HAP-1 (cell line): ENCODE results near the gene IFI6.
A peak's percentile ranks its signal among the peaks of the same experiment; 100 is the strongest.
"Not testable (repeated sequence)": the region's sequence is repeated elsewhere in the genome, so short reads cannot be mapped to it uniquely, and the experiment has no call there.

Source experiments
- DNase-seq, 2 experiments: peaks; one replicate each; pipeline ENCODE4 v3.0.0-alpha.2; 2016 to 2020; ENCODE audit warnings: low spot score in 2 of 2
- H3K27me3 ChIP-seq: fragments of 250-450 bp; sonication (Bioruptor Pico); 2 replicates; pipeline ENCODE4 v1.5.1; 2020; ENCODE audit warnings: low read depth, mild to moderate bottlenecking, moderate library complexity
- H3K36me3 ChIP-seq: fragments of 250-450 bp; sonication (Bioruptor Pico); replicated peaks from 2 replicates; pipeline ENCODE4 v1.5.1; 2020; ENCODE audit warnings: mild to moderate bottlenecking
- H3K4me1 ChIP-seq: fragments of 250-450 bp; sonication (Bioruptor Pico); 2 replicates; pipeline ENCODE4 v1.5.1; 2020; ENCODE audit warnings: mild to moderate bottlenecking
- H3K4me3 ChIP-seq: fragments of 250-450 bp; sonication (Bioruptor Pico); 2 replicates; pipeline ENCODE4 v1.5.1; 2020; ENCODE audit warnings: mild to moderate bottlenecking, moderate library complexity
- H3K9me3 ChIP-seq: fragments of 250-450 bp; sonication (Bioruptor Pico); 2 replicates; pipeline ENCODE4 v1.5.1; 2020; ENCODE audit warnings: mild to moderate bottlenecking, moderate library complexity
- in situ Hi-C: fragments of 300-500 bp; cut with MboI; formaldehyde crosslinking; loops from 3 replicates; pipeline ENCODE4 v1.14.3; 2020; ENCODE audit warnings: low sequenced_read_pairs, inconsistent platforms, mixed read lengths

The IFI6 gene

GRCh38 chr1:27634985-27635367 lies 37.0 kb downstream of the IFI6 start, which contains the start of gene FGR:
Gene FGR (minus strand): TSS chr1:27635185. CDS start chr1:27623916, 11,269 bp downstream.
- in situ Hi-C loops, result no loop called here
- Histone ChIP-seq H3K4me3 (peak within 1 kb of the TSS; percentile 4), H3K27me3 (no peaks in the 10 kb centered on the region), H3K36me3 (no peaks in the 10 kb centered on the region), H3K9me3 (no peaks in the 10 kb centered on the region), H3K4me1 (no peaks in the 10 kb centered on the region)
- no peak for DNase-seq

DNA sequence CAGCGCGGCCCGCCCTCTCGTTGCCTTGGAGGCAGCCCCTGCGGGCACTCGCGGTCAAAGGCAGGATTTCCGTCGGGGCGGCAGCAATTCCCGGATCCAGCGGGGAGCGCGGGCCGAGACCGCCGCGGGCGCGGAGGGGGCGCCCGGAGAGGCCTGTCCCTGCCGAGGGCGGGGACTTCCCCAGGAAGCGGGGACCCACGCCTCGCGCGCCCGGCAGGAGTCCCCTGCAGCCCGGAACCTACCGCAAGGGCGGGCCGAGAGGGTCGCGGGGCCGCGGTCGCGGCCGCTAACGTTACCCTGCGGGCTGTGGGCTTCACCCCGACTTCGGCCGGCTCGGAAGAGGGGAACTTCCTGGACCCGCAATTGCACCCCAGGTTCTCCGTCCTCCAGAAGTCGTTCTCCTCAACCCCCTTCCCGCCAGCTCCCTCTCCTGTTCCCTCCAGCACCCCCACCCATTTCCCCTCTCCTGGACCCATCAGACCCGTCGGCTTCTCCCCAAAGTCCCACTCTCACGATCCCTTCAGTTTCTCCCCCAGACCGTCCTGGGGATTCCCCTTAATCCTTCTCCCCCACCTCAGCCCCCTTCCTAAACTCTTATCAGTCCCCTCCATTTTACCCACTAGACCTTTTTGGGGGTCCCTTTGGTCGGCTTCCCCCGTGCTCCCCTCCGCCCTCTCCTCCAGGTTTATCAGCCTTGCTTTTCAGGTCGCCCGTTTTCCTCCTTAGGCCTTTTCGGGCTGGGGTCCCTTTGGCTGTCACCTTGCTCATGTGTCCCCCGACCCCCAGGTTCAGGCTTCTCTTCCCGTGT lies 37.6 kb downstream of the IFI6 start:
- Histone ChIP-seq H3K9me3 (no peaks in the 10 kb centered on the region), H3K27me3 (no peaks in the 10 kb centered on the region), H3K4me1 (no peaks in the 10 kb centered on the region), H3K36me3 (no peaks in the 10 kb centered on the region), H3K4me3 (peak overlapping the region; percentile 4)
- peak in 1 of 2 experiments; percentile 34 for DNase-seq
- in situ Hi-C loops, result no loop called here

DNA sequence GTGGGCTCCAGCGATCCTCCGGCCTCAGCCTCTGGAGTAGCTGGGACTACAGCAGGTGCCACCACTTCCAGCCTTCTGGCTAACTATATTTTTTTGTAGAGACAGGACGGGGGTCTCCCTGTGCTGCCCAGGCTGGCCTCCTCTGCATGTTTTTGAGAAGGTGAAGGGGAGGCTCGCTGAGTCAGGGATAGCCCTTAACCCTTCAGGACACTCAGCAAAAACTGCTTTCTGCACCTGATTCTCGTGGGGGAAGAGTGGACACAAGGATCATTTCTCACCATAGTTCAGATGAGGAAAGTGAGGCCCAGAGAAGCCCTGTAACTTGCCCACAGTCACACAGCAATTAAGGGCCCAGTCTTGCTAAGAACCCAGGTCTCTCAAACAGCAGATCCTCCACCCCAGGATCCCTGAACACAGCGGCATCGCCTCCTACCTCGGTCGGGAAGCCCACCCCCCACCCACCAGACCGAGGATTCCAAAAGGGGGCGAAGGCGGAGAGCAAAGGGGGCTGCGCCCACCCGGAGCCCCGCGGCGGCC lies 38.3 kb downstream of the IFI6 start:
- Histone ChIP-seq H3K4me3 (peak overlapping the region; percentile 4; the same call in 1 of the 2 replicates), H3K36me3 (no peaks in the 10 kb centered on the region), H3K27me3 (no peaks in the 10 kb centered on the region), H3K4me1 (no peaks in the 10 kb centered on the region), H3K9me3 (no peaks in the 10 kb centered on the region)
- no peak for DNase-seq
- in situ Hi-C loops, result no loop called here

DNA sequence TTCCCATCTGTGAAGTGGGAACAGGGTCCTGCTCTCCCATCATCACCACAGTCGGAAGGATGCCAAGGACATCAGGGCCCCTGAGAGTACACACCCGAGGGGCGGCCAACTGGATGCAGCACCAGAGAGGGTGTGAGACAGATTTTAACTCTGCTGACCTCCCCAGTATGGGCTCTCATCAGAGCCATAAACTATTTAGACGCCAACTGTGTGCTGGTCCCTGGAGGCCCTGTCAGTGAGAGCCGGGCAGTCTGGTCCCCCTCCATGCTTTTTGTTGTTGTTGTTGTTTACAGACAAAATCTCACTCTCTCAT lies 38.7 kb downstream of the IFI6 start:
- H3K4me3 ChIP-seq, result no peak overlapping the region
- no peaks in the 10 kb centered on the region for H3K9me3 ChIP-seq
- no peak for DNase-seq
- H3K27me3 ChIP-seq, result no peaks in the 10 kb centered on the region
- no peaks in the 10 kb centered on the region for H3K4me1 ChIP-seq
- no peaks in the 10 kb centered on the region for H3K36me3 ChIP-seq
- in situ Hi-C loops, result no loop called here

DNA sequence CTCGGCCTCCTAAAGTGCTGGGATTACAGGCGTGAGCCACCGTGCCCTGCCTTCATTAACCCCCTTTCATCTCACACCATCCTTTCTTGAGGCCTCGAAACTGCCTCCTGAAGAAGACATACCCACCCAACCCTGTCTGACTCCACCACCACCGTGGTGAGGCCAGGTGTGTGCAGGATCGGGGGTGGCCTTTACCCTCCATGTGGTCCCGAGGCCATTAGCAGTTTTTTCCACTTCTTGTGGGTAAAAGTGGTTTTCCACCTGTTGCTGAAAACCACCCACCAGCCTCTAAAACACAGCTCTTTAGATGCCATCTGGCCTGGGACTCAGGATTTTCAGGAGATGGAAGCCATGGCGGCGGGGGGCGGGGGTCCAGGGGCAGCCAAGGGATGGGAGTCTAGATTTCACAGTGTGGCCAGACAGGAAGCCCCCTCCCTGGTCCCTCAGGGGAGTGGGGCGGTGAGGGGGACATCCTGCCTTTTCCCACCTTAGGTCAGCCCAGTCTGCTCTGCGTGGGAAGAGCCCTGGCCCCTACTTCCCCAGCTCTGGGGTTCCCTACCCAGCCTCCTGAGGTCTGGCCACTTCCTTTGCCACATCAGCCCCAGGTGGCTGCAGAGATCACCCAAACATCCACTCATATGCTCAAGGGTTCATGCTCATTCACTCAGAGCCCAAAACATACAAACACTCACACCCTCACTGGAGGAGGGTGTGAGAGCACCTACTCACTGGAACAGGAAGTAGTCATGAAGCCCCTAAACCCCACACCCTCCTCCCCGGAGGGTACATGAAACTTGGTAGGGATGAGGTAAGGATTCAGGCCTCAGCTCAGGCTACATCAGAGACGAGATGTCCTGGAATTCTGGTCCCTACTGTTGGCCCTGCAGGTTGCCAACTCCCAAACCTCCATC lies 39.4 kb downstream of the IFI6 start:
- no peaks in the 10 kb centered on the region for H3K36me3 ChIP-seq
- in situ Hi-C loops, result no loop called here
- no peaks in the 10 kb centered on the region for H3K27me3 ChIP-seq
- no peaks in the 10 kb centered on the region for H3K9me3 ChIP-seq
- no peaks in the 10 kb centered on the region for H3K4me1 ChIP-seq
- no peak overlapping the region for H3K4me3 ChIP-seq
- no peak for DNase-seq

GRCh38 chr1:27630859-27631491 lies 41.0 kb downstream of the IFI6 start:
- no peak overlapping the region for H3K4me3 ChIP-seq
- in situ Hi-C loops, result no loop called here
- no peaks in the 10 kb centered on the region for H3K9me3 ChIP-seq
- no peaks in the 10 kb centered on the region for H3K36me3 ChIP-seq
- no peaks in the 10 kb centered on the region for H3K27me3 ChIP-seq
- DNase-seq, result no peak
- no peaks in the 10 kb centered on the region for H3K4me1 ChIP-seq

- no peaks in the 10 kb centered on the region for H3K9me3 ChIP-seq
- no peak overlapping the region for H3K4me3 ChIP-seq
- H3K4me1 ChIP-seq, result no peaks in the 10 kb centered on the region
- in situ Hi-C loops, result no loop called here
- H3K27me3 ChIP-seq, result no peaks in the 10 kb centered on the region
- no peaks in the 10 kb centered on the region for H3K36me3 ChIP-seq
- no peak for DNase-seq
Observed at GRCh38 chr1:27628712-27629111, 43.3 kb downstream of the IFI6 start.

DNA sequence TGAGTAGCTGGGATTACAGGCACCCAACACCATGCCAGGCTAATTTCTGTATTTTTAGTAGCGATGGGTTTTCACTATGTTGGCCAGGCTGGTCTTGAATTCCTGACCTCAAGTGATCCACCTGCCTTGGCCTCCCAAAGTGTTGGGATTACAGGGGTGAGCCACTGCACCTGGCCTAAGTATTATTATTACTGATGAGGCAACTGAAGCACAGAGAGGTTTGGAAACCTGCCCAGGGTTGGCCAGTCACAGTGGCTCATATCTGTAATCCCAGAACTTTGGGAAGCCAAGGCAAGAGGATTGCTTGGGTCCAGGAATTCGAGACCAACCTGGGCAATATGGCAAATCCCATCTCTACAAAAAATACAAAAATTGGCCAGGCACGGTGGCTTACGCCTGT lies 44.3 kb downstream of the IFI6 start:
- DNase-seq, H3K4me1 ChIP-seq, H3K27me3 ChIP-seq, H3K4me3 ChIP-seq, in situ Hi-C loops, H3K9me3 ChIP-seq, H3K36me3 ChIP-seq: not testable (repeated sequence)

GRCh38 chr1:27627061-27627460 lies 44.9 kb downstream of the IFI6 start:
- in situ Hi-C loops, result no loop called here

DNA sequence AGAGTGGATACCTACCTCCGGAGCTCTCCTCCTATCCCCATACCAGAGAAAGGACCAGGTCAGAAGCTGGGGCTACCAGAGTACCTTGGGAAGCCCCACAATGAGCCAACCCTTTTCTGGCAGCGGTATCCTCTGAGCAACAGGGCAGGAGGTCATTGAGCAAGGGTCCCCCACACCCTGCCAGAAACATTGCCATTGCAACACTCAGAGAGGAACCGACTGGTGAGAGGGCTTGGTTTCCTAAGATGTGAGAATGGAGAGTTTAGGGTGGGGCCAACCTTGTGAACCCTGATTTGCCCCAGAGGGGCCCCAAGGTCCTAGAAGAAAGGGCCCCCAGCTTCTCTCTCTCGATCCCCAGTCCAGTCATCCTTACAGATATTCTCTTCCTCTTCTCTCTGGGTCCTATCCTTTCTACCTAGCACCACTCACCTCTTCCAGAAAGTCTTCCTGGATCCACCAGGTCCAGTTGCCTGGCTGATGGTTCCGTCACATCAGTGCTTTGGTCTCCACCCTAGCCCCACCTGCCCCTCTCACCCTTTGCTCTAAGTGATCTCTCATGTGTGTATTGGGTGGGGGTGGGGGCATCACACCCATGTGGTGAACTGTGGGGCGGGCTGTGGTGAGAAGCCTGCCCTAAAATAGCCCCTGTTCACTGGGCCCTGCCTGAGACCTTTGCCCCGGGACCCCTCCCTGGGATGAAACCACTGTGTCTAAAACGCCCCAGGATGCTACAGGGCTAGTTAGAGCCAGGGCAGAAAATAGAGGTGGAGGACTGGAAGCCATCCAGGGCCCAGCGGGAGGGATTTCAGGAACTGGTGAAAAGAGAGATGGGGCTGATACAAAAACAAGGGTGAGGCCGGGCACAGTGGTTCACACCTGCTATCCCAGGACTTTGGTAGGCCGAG lies 45.7 kb downstream of the IFI6 start:
- DNase-seq, result no peak

More at GRCh38 chr1:27627061-27627460, 44.9 kb downstream of the IFI6 start:
- Histone ChIP-seq H3K36me3 (no peaks in the 10 kb centered on the region), H3K9me3 (no peaks in the 10 kb centered on the region), H3K27me3 (no peaks in the 10 kb centered on the region), H3K4me3 (no peak overlapping the region), H3K4me1 (peaks cover 8% of the 10 kb centered on the region)
- DNase-seq, result no peak

DNA sequence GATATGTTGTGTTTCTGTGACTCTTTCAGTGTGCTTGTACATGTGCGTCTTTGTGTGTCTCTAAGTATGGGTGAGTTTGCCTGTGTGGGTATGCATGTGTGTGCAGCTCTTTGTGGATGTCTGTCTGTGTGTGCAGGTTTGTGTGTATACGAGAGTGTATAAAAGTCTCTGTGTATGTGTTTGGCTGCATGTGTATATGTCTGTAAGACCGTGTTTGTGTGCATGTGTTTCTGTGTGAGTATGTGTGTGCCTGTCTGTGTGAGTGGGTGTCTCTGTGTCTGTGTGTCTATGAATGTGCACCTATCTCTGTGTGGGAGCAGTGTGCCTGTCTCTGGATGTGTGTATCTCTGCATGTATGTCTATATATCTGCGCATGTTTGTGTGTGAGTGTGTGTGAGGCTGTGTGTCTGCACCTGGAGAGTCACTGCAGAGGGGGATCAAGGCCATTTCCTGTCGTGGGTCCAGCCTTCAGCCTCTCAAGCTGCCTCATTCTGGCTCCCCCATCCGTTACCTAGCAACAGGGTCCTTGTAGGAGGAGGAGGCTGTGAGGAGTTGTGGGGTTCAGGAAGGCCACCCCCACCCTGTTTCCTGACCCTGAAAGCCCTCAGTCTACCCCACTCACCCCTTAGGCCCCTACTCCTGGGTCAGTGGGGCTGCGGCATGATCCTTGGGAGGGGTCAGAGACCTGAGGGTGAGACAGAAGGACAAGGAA lies 47.4 kb downstream of the IFI6 start:
- Histone ChIP-seq H3K9me3 (no peaks in the 10 kb centered on the region), H3K36me3 (no peaks in the 10 kb centered on the region), H3K4me1 (peaks cover 8% of the 10 kb centered on the region), H3K4me3 (no peak overlapping the region), H3K27me3 (no peaks in the 10 kb centered on the region)
- in situ Hi-C loops, result no loop called here
- DNase-seq, result no peak

More for the DNA sequence above, 45.7 kb downstream of the IFI6 start:
- no peaks in the 10 kb centered on the region for H3K9me3 ChIP-seq
- H3K4me1 ChIP-seq, result peaks cover 8% of the 10 kb centered on the region
- H3K36me3 ChIP-seq, result no peaks in the 10 kb centered on the region
- no peaks in the 10 kb centered on the region for H3K27me3 ChIP-seq
- H3K4me3 ChIP-seq, result no peak overlapping the region
- in situ Hi-C loops, result no loop called here

DNA sequence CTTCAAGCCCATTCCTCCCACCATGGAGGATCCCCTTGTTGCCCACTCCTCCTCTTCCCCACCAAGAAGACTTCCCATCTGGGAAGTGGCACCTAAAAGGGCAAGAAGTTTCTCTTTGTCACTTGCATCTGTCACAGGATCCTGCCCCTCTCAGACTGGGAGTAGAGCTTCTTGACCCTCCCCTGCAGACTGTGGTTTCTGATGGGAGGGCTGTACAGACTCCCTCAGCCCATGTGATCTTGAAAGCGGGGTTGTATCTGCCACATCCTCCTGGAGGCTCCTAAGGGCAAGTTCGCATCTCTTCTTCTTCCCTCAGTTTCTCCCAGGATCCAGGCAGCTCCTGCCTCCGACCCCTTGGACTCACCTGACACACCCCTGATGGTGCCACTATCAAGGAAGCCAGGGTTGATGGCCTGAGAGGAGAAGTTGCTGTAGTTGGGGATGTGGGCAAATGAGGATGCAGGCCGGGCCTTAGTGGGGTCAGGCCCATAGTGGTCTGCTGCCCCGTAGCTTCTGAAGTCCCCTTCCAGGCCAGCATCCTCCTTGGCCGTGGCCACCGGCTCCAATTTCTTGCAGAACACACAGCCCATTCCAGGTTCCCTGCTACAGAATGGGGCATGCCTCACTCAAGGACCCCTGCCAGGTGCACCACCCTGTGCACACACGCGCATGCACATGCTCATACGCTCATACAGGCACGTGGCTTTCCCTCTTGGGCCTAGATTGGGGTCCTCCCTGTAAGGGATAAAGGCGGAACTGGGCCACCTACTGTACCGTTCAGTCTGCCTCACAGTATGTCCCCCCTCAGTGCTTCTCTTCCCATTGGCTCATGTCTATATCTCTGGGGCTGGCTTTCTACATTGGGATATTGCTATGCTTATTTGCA lies 48.4 kb downstream of the IFI6 start:
- Histone ChIP-seq H3K9me3 (no peaks in the 10 kb centered on the region), H3K27me3 (no peaks in the 10 kb centered on the region), H3K4me1 (peaks cover 8% of the 10 kb centered on the region), H3K36me3 (no peaks in the 10 kb centered on the region), H3K4me3 (no peak overlapping the region)
- in situ Hi-C loops, result no loop called here
- no peak for DNase-seq
